NCI-H2196 treated with DMSO at 0.1 percent for 48 hours (cell line): ENCODE results near the gene GPM6B.
A peak's percentile ranks its signal among the peaks of the same experiment; 100 is the strongest.

Source experiments
- DNase-seq: peaks from one replicate; lab custom pipeline; 2025; ENCODE audit not compliant: unreplicated experiment; lab: John Stamatoyannopoulos, UW

GPM6B gene

DNA sequence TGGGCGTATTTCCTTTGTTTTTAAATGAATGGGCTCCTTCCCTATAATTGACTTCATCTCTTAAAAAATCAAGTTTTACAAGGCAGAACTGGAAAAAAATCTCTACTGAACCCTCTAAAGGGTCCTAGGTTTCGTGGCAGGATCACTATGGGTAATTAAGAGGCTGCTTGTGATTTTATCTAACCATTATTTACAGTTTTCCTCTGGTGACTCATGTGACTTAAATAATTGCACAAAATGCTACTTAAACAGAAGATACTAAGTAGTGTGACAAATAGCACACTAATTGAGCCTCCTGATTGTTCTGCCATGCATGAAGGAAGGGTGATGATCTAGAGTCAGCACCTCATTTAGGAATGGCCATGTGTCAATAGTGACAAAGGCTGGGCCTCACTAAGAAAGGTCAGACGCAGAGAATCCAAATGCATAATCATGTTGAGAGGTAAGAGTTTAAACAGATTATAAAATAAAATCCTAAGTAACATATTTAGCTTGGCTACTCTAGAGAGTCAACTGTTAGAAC lies 46.8 kb downstream of the GPM6B start:
- DNase-seq = no peak

DNA sequence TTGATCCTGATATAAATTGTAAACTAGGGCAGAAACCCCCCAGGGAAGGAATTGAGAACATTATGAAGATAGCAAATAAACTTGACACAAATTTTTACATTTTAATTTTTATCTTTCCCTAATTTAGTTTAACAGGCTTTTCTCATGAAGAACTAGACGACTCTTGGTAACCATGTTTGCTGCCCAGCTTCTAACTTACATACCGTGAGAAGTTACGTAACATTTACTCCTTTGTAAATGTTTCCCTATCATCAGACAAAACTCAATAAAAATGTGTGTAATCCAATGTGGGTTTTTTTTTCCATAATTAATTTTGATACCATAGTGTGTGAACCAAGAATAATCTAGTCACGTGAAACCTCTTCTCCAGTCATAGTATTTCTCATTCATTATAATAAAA lies 48.0 kb downstream of the GPM6B start:
- DNase-seq = no peak

- no peak for DNase-seq
Observed at GRCh38 chrX:13764765-13765164, 52.1 kb downstream of the GPM6B start.

- no peak for DNase-seq
Observed at GRCh38 chrX:13764281-13764680, 52.6 kb downstream of the GPM6B start.

DNA sequence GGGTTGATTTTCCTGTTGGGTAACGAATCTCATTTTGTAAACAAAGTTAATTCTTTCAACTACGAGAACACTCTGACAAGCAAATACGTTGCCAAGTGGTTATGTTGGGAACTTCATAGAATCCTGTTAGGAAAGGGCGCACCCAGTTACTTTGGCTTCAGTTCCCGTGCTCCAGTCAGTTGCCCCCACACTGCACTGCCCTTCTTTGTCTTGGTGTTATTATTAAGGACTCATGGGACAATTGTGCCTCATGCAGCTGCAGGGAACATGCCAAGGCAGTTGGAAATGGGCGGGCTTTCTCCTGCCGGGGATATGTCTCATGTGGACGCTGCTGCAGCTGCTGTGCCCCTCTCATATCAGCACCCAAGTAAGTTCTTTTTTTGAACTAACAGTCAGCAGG lies 53.4 kb downstream of the GPM6B start:
- no peak for DNase-seq

DNA sequence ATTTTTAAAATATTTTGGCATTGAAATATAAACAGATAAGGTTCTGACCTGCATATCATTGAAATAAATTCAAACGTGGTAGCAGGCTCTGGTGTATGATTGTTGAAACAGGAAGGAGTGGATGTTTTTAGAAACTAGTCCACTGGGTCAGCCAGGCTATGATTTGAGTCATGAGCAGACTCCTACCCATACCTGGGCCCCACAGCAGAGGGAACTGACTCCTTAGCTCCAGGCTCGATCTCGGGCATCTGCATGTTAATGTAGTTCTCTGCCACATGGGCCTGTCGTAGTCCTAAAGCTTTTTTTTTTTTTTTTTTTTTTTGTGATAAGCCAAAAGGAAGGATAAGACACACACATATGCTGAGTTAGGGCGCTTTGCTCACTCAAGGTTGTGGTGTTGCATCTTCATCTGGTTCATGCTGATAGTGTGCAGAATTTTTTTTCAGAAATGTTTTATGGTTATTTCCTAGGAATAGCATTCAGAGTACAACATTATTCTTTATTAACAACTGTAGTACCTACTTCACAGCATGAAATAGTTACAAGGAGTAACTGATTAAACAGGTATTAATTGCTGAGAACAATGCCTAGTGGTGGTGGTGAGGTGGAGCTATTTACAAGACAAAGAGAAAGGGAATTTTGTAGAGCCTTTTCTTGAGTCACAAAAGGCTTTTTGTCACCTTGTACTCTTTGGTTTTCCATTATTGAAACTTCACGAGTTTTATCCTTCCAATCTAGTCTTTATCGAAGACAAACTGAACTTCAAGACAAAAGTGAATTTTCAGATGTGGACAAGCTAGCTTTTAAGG lies 55.1 kb downstream of the GPM6B start:
- DNase-seq = no peak

DNA sequence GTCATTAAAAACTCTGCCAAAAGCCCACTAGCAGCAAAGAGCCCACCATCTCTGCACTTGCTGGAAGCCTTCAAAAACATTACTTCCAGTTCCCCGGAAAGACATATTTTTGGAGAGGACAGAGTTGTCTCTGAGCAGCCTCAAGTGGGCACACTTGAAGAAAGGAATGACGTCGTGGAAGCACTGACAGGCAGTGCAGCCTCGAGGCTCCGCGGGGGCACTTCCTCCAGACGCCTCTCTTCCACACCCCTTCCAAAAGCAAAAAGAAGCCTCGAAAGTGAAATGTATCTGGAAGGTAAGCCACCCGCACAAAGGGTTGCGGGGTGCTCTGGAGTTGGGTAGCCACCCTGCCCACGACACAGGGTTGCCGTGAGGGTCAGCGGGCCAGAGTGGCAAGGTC lies 56.5 kb downstream of the GPM6B start:
- DNase-seq = no peak

- no peak for DNase-seq
Observed at GRCh38 chrX:13759152-13759718, 57.7 kb downstream of the GPM6B start.

GRCh38 chrX:13756381-13756780 lies 60.5 kb downstream of the GPM6B start:
- no peak for DNase-seq

GRCh38 chrX:13755254-13755653 lies 61.6 kb downstream of the GPM6B start:
- no peak for DNase-seq

- DNase-seq = no peak
Observed at GRCh38 chrX:13754765-13755164, 62.1 kb downstream of the GPM6B start.

DNA sequence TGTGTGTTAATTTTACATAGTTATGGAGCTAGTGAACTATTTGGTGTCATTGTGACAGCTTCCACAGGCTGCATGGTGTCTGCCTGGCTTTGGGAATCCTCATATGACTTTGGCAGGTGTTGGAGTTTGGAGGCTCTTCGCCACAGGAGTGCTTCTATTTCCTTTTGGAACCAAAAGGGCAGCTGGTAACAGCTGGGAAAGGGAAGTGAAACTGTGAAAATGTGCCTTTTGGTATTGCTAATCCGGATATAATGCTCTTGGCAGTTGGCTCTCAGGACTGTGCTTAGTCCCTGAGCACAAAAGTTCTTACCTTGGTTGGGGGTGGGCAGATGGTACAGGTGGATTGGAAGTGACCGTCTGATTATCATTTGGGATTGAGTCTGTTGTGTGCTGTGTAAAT lies 64.2 kb downstream of the GPM6B start:
- DNase-seq = no peak

GRCh38 chrX:13752141-13752540 lies 64.8 kb downstream of the GPM6B start:
- no peak for DNase-seq

- no peak for DNase-seq
Observed at GRCh38 chrX:13750812-13751211, 66.1 kb downstream of the GPM6B start.

DNA sequence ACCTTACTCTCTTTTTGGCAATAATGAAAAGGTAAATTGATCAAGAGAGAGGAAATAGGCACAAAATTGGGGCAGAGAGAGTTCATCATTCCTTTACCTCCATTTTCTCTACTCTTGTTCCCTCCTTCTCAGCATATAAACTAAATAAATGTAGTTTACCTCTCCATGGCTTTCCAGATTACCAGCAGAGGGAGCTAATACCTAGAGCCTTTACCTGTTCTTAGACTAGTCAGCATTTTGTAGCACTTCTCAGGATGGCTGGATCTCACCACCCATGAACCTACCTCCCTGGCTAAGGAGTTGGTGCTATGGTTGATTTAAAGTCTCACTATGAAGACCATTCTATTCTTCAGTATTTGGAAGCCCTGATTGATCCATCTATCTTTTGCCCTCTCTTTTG lies 66.7 kb downstream of the GPM6B start:
- peak; percentile 2 for DNase-seq

DNA sequence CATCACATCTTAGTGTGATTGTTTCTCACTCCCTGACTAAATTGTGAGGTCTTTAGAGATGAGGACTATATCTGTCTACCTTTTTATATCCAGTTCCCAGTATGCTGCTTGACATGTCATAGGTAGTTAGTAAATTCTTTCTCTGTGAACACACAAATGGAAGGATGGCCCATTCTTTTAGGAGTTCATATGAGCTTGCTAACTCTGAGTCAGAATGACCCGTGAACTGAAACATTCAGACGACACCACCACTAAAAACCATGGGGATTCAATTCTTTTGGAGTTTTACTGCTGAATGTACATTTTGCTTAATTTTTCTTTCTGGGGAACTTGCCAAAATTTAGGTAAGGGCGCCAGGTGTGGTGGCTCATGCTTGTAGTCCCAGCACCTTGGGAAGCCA lies 68.4 kb downstream of the GPM6B start:
- DNase-seq = no peak

GRCh38 chrX:13747836-13748235 lies 69.1 kb downstream of the GPM6B start:
- DNase-seq = no peak

- DNase-seq = no peak
Observed at GRCh38 chrX:13742397-13743176, 74.3 kb downstream of the GPM6B start.

DNA sequence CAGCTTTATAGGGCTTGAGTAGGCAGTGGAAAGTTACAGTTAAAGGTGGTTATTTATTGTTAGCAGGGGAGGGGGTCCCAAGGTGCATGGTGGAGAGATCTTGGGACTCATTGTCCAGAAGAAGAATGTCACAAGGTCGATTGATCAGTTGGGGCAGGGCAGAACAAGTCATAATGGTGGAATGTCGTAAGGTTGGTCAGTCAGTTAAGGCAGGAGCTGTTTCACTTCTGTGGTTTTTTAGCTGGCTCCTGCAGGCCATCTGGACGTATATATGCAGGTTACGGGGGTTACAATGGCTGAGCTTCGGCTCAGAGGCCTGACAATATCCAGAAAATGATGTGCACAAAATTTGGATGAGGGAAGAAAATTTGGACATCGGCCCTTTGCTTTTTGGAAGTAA lies 75.2 kb downstream of the GPM6B start:
- DNase-seq = no peak

DNA sequence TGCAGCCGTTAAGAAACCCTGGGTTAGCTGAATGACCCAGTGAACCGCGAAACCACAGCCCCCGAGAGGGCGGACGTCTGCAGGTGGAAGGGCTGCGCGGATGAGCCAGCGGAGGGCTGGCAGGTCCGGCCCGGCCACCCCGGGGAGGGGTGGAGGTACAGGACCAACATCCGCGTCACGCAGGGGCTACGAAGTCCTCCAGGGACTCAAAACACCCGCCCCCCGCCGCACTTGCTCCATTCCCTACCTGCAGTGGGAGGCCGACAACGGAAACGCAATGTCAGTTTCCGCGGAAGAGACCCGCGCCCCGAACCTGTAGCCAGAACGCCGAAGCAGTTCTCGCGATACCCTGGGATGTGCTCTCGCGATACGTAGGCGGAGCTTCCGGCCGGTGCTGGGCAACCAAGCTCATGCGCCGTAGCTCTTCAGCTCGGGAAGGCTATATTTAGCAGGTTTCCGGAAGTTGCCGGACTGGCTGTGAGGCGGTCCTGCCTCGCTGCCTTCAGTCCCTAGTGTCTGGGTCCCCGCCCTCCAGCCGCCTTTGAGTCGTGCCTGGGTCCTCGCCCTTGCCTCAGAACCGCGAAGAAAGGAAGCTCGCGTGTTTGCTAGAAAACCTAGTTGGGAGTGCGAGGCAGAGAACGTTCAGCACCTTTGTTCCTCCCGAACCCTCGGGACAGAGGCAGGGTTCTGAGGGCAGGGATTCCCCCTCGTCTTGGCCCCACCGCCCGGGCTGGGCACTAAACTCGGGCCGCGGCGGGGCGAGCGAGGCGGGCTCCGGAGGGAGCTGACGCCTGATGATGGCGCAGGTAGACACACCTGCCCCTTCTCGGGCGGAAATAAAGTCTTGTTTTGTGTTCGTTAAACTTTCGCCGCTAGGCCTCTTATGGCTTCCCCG lies 82.4 kb downstream of the GPM6B start, which contains the start of the genes OFD1 and TRAPPC2:
OFD1 (plus strand) TSS at position 471 of the 895 bp plus-strand sequence; CDS start at position 795, 324 bp downstream.
TRAPPC2 (minus strand) TSS at position 343 of the 895 bp plus-strand sequence. CDS start 14,657 bp downstream, outside the sequence.
- peak; percentile 78 for DNase-seq

DNA sequence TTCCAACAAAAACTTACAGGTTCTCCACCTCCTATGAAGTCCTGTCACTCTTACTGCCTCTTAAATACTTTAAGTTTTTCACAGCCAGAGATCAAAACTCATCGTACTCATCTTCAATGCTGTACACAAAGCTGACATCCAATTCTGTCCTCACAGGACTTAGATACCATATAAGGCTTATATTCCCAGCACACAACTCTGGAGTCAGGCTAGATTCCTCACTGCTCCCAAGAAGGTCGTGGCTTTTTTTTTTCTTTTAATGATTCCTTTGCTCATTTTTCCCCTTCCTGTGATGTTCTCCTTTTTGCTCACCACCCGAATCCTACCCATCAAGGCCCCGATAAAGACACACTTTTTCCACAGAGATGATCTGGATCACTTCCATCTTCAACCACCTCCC lies 83.4 kb downstream of the GPM6B start:
- no peak for DNase-seq
